ENCODE results near the gene DYNC1I1. TPM values are rescaled to one million over a fixed set of nuclear protein-coding genes. Genes with fewer than 3 reads are reported as not detected.

Gene DYNC1I1
- total and polyA plus RNA-seq, 2 of the 13 experiments (the other 11 are each of a cell fraction or from before 2014, with no cell fraction given) = not detected

- DNase-seq (ENCODE audit: low spot score) (no peak), ATAC-seq (no peak), FAIRE-seq (no peak)
- WGBS (ENCODE audit: low lambda C conversion rate) = 28% methylated on average over 7 of the region's 7 CpGs
- POLR2A ChIA-PET = no interaction called here
- Histone ChIP-seq H3K4me2 (ENCODE audit: low read depth, low read length) (no peak overlapping the region), H3K4me1 (ENCODE audit: insufficient read depth, low read length) (no peaks in the 10 kb centered on the region), H3K4me3 (replicated peaks in 1 of 3; ENCODE audit: insufficient read depth in 1 of 3, low read depth in 2 of 3, low read length in 3 of 3) (no peak overlapping the region), H4K20me1 (ENCODE audit: insufficient read depth, low read length) (no peaks in the 10 kb centered on the region), H3K79me2 (ENCODE audit: insufficient read depth, low read length) (no peaks in the 10 kb centered on the region), H3K9me3 (ENCODE audit: low read length) (no peaks in the 10 kb centered on the region), H3K9ac (ENCODE audit: insufficient read depth, low read depth, low read length) (no peak overlapping the region), H3K27me3 (ENCODE audit: control insufficient read depth in 1 of 2, insufficient read depth in 2 of 2, low read length in 2 of 2) (no peaks in the 10 kb centered on the region), H3K36me3 (replicated peaks in 1 of 2; ENCODE audit: control insufficient read depth in 1 of 2, insufficient read depth in 2 of 2, low read length in 2 of 2) (no peaks in the 10 kb centered on the region), H2AFZ (ENCODE audit: low read length) (no peak overlapping the region), H3K27ac (ENCODE audit: extremely low read length, insufficient read depth, low read length) (no peak overlapping the region)
- BruUV-seq (replicated peaks) = no TSS peak
- in situ Hi-C loops (cut with HindIII; ENCODE audit: extremely low pct_ligation_motif_present, low pct_unique_long_range_greater_than_20kb) (no loop called here), intact Hi-C loops (cut with micrococcal nuclease; ENCODE audit: unreplicated experiment) (no loop called here)
- CTCF ChIA-PET (ENCODE audit: low intra/inter-chr PET ratio, low total read pairs) = no interaction called here
- TF ChIP-seq CREB1 (IDR thresholded peaks at IDR 0.05) (peak; percentile 91), CREB1 (CRISPR knock-in tag; IDR thresholded peaks at IDR 0.05) (no peak), MATR3 (CRISPR knock-in tag; IDR thresholded peaks at IDR 0.05) (no peak), BCLAF1 (IDR thresholded peaks at IDR 0.05) (no peak), ZNF335 (CRISPR knock-in tag; IDR thresholded peaks at IDR 0.05) (no peak), ATF7 (IDR thresholded peaks at IDR 0.05) (0 out of 2 replicates have a peak, but pooled peaks have one; percentile 6), ATF7 (CRISPR knock-in tag; IDR thresholded peaks at IDR 0.05) (no peak)
Observed at GRCh38 chr7:95820778-95821177, 48.4 kb downstream of the DYNC1I1 start.

GRCh38 chr7:95822717-95823116, 50.4 kb downstream of the DYNC1I1 start:
- no peaks in the 10 kb centered on the region for H3K36me3 ChIP-seq (replicated peaks in 1 of 2; ENCODE audit: control insufficient read depth in 1 of 2, insufficient read depth in 2 of 2, low read length in 2 of 2)
- WGBS (ENCODE audit: low lambda C conversion rate) = 38% methylated on average over 3 of the region's 3 CpGs
- TF ChIP-seq LRRFIP1 (CRISPR knock-in tag; conservative IDR thresholded peaks at IDR 0.05) = no peak
- TF ChIP-seq NFKBIZ (CRISPR knock-in tag; IDR thresholded peaks at IDR 0.05) = no peak
- TF ChIP-seq ZBTB26 (CRISPR knock-in tag; IDR thresholded peaks at IDR 0.05; ENCODE audit: borderline replicate concordance) = no peak

More at GRCh38 chr7:95822717-95823116, 50.4 kb downstream of the DYNC1I1 start:
- H3K27ac ChIP-seq (ENCODE audit: extremely low read length, insufficient read depth, low read length) = no peak overlapping the region
- H3K4me2 ChIP-seq (ENCODE audit: low read depth, low read length) = no peak overlapping the region
- FAIRE-seq = no peak
- H3K27me3 ChIP-seq (ENCODE audit: control insufficient read depth in 1 of 2, insufficient read depth in 2 of 2, low read length in 2 of 2) = no peaks in the 10 kb centered on the region
- CTCF ChIA-PET (ENCODE audit: low intra/inter-chr PET ratio, low total read pairs) = no interaction called here
- H3K4me1 ChIP-seq (ENCODE audit: insufficient read depth, low read length) = no peaks in the 10 kb centered on the region
- in situ Hi-C loops (cut with HindIII; ENCODE audit: extremely low pct_ligation_motif_present, low pct_unique_long_range_greater_than_20kb) (no loop called here), intact Hi-C loops (cut with micrococcal nuclease; ENCODE audit: unreplicated experiment) (no loop called here)
- no TSS peak for BruUV-seq (replicated peaks)
- no peaks in the 10 kb centered on the region for H4K20me1 ChIP-seq (ENCODE audit: insufficient read depth, low read length)
- POLR2A ChIA-PET = no interaction called here
- ATAC-seq = no peak
- H3K9ac ChIP-seq (ENCODE audit: insufficient read depth, low read depth, low read length) = no peak overlapping the region
- no peak for DNase-seq (ENCODE audit: low spot score)
- no peak overlapping the region for H3K4me3 ChIP-seq (replicated peaks in 1 of 3; ENCODE audit: insufficient read depth in 1 of 3, low read depth in 2 of 3, low read length in 3 of 3)
- no peak overlapping the region for H2AFZ ChIP-seq (ENCODE audit: low read length)
- H3K79me2 ChIP-seq (ENCODE audit: insufficient read depth, low read length) = no peaks in the 10 kb centered on the region
- H3K9me3 ChIP-seq (ENCODE audit: low read length) = no peaks in the 10 kb centered on the region

Data from HepG2 (cell line).